OCI-LY1 (cell line): ENCODE data around the gene SRRM5.

Experiments
- EZH2 ChIP-seq: fragments of 200-600 bp; sonication (generic), shearing (Covaris generic); IDR thresholded peaks from 2 replicates; pipeline ENCODE4 v1.8.0; 2017; ENCODE audit warnings: borderline replicate concordance, mixed run types, mild to moderate bottlenecking, antibody characterized with exemption, low read length, moderate library complexity, mixed read lengths
- TF ChIP-seq, protein P1 (sequence below): fragments of 200-600 bp; sonication (generic), shearing (Covaris generic); IDR thresholded peaks from 2 replicates; pipeline ENCODE4 v1.5.1; 2017; ENCODE audit warnings: mild to moderate bottlenecking, antibody characterized with exemption, low read length, moderate library complexity, mixed read lengths

DNA sequence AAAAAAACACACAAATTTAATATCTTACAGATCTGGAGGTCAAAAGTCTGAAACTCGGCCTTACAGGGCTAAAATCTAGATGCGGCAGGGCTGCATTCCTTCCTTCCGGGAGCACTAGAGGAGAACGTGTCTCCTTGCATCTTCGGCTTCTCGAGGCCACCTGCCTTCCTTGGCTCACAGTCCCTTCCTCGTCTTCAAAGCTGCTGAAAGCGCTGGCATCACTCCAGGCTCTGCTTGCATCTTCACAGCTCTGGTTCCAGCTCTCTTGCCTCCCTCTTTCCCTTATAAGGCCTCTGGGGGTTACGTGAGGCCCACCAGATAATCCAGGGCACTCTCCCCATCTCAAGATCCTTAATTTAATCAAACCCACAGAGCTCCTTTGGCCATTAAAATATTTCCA lies 47.1 kb upstream of the SRRM5 start:
- TF ChIP-seq, protein P1, sequence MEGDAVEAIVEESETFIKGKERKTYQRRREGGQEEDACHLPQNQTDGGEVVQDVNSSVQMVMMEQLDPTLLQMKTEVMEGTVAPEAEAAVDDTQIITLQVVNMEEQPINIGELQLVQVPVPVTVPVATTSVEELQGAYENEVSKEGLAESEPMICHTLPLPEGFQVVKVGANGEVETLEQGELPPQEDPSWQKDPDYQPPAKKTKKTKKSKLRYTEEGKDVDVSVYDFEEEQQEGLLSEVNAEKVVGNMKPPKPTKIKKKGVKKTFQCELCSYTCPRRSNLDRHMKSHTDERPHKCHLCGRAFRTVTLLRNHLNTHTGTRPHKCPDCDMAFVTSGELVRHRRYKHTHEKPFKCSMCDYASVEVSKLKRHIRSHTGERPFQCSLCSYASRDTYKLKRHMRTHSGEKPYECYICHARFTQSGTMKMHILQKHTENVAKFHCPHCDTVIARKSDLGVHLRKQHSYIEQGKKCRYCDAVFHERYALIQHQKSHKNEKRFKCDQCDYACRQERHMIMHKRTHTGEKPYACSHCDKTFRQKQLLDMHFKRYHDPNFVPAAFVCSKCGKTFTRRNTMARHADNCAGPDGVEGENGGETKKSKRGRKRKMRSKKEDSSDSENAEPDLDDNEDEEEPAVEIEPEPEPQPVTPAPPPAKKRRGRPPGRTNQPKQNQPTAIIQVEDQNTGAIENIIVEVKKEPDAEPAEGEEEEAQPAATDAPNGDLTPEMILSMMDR, result no peak
- no peak for TF ChIP-seq EZH2
